Rectal smooth muscle tissue (tissue), 1 donor: Measurements from ENCODE around the gene KRTAP2-1.
"Not testable (repeated sequence)": the region's sequence is repeated elsewhere in the genome, so short reads cannot be mapped to it uniquely, and the experiment has no call there.

Source experiments
- H3K27ac ChIP-seq: one replicate; pipeline ENCODE4 v1.7.0; 2013; ENCODE audit warnings: low read depth, low read length, inconsistent platforms
- H3K27me3 ChIP-seq: one replicate; pipeline ENCODE4 v1.7.0; 2013; ENCODE audit warnings: low read length; ENCODE audit not compliant: control insufficient read depth, insufficient read depth
- H3K36me3 ChIP-seq: one replicate; pipeline ENCODE4 v1.7.0; 2013; ENCODE audit warnings: low read length; ENCODE audit not compliant: control insufficient read depth, insufficient read depth
- H3K4me1 ChIP-seq: one replicate; pipeline ENCODE4 v1.7.0; 2013; ENCODE audit warnings: low read length; ENCODE audit not compliant: control insufficient read depth, insufficient read depth
- H3K4me3 ChIP-seq: one replicate; pipeline ENCODE4 v1.7.0; 2013; ENCODE audit warnings: low read length
- H3K9ac ChIP-seq: one replicate; pipeline ENCODE4 v1.7.0; 2013; ENCODE audit warnings: low read length

KRTAP2-1 gene, protein sequence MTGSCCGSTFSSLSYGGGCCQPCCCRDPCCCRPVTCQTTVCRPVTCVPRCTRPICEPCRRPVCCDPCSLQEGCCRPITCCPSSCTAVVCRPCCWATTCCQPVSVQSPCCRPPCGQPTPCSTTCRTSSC

GRCh38 chr17:41046735-41047465 is at the start of gene KRTAP2-1:
TSS of gene KRTAP2-1 (minus strand) at chr17:41047316. CDS start at chr17:41047267, 49 bp downstream.
- H3K4me1 ChIP-seq, H3K27ac ChIP-seq, H3K36me3 ChIP-seq, H3K27me3 ChIP-seq, H3K9ac ChIP-seq, H3K4me3 ChIP-seq: not testable (repeated sequence)

DNA sequence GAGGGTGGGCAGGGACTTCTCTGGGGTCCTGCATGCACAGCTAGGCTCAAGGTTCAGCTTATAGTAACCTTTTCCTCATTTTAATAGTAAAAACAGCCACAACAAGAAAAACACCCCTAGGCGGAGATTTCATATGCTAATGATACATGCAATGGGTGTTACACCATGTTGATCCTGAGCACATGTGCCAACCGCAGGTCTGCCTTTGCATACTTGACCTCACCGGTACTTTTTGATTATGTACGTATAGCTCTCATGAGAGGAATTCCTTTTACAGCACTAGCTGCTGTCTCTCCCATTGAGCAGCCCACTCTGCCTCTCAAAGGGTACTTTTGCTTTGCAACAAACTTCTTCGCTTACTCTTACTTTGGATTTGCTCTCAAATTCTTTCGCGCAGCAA is 48.9 kb upstream of the KRTAP2-1 start:
- H3K27me3 ChIP-seq: no peaks in the 10 kb centered on the region
- no peak overlapping the region for H3K4me3 ChIP-seq
- no peak overlapping the region for H3K9ac ChIP-seq
- no peaks in the 10 kb centered on the region for H3K4me1 ChIP-seq
- H3K36me3 ChIP-seq: no peaks in the 10 kb centered on the region
- no peak overlapping the region for H3K27ac ChIP-seq

DNA sequence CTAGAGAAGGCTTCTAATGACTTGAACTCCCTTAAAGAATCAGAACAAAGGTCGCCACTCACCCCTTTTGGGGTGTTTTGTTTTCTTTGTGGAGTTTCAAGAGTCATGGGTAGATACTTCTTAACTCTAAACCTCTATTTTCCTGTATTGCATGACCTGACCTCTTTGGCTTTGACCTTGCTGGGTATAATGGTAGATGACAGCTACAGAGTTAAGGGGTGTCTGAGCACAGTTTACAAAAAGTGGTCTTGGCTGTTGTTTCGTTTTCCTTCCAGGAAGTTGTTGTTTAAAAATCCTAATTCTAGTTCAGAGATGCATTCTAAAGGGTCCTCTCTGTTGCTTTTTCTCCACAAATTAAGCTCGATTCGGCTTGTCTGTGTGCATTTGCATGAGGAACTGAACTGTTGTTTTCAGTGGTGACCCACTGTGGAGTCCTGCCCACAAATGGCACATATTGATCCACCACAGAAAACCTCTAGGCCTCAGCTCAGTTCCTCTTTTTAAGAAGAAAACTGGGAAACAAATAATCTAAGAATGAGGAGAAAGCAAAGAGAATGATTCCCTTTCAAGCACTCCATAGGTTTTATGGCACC is 41.7 kb upstream of the KRTAP2-1 start:
- not testable (repeated sequence) for H3K36me3 ChIP-seq, H3K4me1 ChIP-seq, H3K27me3 ChIP-seq, H3K4me3 ChIP-seq, H3K9ac ChIP-seq, H3K27ac ChIP-seq

GRCh38 chr17:41084100-41084856 is 37.2 kb upstream of the KRTAP2-1 start, which contains the start of gene KRTAP4-7:
TSS of gene KRTAP4-7 (plus strand) at chr17:41084150. CDS start at chr17:41084207, 57 bp downstream.
- not testable (repeated sequence) for H3K4me1 ChIP-seq, H3K36me3 ChIP-seq, H3K4me3 ChIP-seq, H3K27me3 ChIP-seq, H3K9ac ChIP-seq, H3K27ac ChIP-seq

- not testable (repeated sequence) for H3K4me3 ChIP-seq, H3K9ac ChIP-seq, H3K36me3 ChIP-seq, H3K27me3 ChIP-seq, H3K4me1 ChIP-seq, H3K27ac ChIP-seq
Observed at GRCh38 chr17:41083427-41083826, 36.3 kb upstream of the KRTAP2-1 start.

DNA sequence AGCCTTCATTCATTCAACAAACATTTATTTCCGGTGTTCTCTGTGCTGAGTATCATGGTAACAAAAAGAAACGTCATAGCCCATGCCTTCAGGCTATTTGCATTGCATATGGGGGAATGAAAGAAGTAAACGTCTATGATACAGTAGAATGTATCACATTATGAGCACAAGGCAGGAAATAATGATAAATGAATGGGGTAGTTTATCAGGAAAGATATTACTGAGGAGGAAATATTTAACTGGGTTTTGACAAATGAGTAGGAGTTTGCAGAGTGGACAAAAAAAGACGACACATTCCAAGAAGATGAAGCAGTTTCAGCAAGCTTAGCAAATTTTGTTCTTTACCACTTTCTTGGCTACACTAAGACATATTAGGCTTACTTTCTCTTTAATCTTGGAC is 35.5 kb upstream of the KRTAP2-1 start:
- no peaks in the 10 kb centered on the region for H3K36me3 ChIP-seq
- H3K9ac ChIP-seq: no peak overlapping the region
- no peak overlapping the region for H3K4me3 ChIP-seq
- no peaks in the 10 kb centered on the region for H3K27me3 ChIP-seq
- H3K27ac ChIP-seq: no peak overlapping the region
- no peaks in the 10 kb centered on the region for H3K4me1 ChIP-seq

GRCh38 chr17:41076788-41077187 is 29.7 kb upstream of the KRTAP2-1 start:
- Histone ChIP-seq H3K9ac (no peak overlapping the region), H3K27me3 (no peaks in the 10 kb centered on the region), H3K4me1 (no peaks in the 10 kb centered on the region), H3K36me3 (no peaks in the 10 kb centered on the region), H3K4me3 (no peak overlapping the region), H3K27ac (no peak overlapping the region)

GRCh38 chr17:41073676-41074075 is 26.6 kb upstream of the KRTAP2-1 start:
- H3K9ac ChIP-seq: no peak overlapping the region
- H3K36me3 ChIP-seq: no peaks in the 10 kb centered on the region
- H3K4me1 ChIP-seq: no peaks in the 10 kb centered on the region
- H3K27ac ChIP-seq: no peak overlapping the region
- H3K4me3 ChIP-seq: no peak overlapping the region
- no peaks in the 10 kb centered on the region for H3K27me3 ChIP-seq

DNA sequence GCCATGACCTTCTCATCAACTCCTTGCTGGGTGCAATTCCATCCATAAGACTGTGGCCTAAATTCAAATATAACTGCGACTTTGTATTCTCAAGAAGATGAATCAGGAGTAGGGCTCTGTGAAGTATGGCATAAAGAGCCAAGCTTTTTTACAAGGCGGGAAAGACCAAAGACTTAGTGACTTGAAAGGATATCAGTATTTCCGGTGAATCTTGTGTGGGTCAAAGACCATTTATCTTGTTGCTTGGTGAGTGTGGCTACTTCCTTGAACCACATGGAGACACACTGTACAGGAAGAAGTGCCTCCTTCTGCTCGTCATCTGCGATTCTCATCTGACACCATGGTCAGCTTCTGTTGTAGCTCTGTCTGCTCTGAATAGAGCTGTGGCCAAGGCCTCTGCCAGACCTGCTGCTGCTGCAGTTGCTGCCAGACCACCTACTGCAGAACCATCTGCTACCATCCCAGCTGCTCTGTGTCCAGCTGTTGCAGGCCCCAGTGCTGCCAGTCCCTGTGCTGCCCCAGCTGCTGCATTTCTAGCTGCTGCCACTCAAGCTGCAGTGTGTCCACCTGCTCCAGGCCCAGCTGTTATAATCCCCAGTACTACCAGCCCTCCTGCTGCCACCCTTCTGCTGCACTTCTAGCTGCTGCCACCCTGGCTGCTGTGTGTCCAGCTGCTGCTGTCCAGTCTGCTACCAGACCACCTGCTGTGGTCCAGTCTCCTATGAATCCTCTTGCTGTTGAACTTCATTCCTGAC is 24.7 kb upstream of the KRTAP2-1 start:
- H3K4me1 ChIP-seq: no peaks in the 10 kb centered on the region
- no peaks in the 10 kb centered on the region for H3K36me3 ChIP-seq
- no peak overlapping the region for H3K9ac ChIP-seq
- no peak overlapping the region for H3K27ac ChIP-seq
- H3K4me3 ChIP-seq: no peak overlapping the region
- no peaks in the 10 kb centered on the region for H3K27me3 ChIP-seq

DNA sequence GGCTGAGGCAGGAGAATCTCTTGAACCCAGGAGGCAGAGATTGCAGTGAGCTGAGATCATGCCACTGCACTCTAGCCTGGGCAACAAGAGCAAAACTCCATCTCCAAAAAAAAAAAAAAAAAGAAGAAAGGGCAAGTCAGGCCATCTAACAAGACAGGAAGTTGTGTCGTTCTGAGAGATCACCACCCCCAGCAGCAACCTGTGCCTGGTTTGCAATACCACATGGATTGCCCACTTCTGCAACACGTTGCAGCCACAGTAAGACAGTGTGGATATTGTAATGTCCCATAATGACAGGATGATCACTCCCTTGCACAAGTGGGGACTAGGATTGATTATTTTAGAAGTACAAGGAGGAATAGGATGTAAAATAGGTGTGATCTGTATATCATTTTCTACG is 21.9 kb upstream of the KRTAP2-1 start:
- Histone ChIP-seq H3K4me1 (no peaks in the 10 kb centered on the region), H3K36me3 (no peaks in the 10 kb centered on the region), H3K27me3 (no peaks in the 10 kb centered on the region), H3K9ac (no peak overlapping the region), H3K27ac (no peak overlapping the region), H3K4me3 (no peak overlapping the region)

DNA sequence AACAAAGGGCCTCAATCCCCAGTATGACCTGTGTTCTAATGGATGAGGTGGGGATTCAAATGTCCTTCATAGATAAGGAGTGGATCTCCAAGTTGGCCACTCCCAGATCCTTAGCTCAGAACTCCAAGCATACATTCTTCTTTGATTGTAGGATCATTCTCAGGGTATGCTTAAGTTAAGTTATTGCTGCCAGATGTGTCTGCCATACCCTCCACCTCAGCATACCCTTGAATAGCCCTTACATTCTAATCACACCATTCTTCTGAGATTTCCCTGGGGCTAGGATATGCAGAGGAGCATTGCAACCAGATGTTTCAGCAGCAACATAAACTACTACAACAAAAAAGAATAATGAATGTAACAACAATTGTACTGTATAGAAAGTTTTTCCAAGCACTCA is 20.2 kb upstream of the KRTAP2-1 start:
- no peaks in the 10 kb centered on the region for H3K36me3 ChIP-seq
- H3K4me1 ChIP-seq: no peaks in the 10 kb centered on the region

More for the DNA sequence above, 20.2 kb upstream of the KRTAP2-1 start:
- Histone ChIP-seq H3K4me3 (no peak overlapping the region), H3K27ac (no peak overlapping the region), H3K27me3 (no peaks in the 10 kb centered on the region), H3K9ac (no peak overlapping the region)
